Stimulated activated CD8-positive, alpha-beta memory T cell treated with anti-CD3 and anti-CD28 coated beads, Interleukin-7, amount 100 ng/mL, for 1 hour (primary cell): Measurements from ENCODE around the gene KSR1.
"Not testable (repeated sequence)": the region's sequence is repeated elsewhere in the genome, so short reads cannot be mapped to it uniquely, and the experiment has no call there.

Source experiments
- DNase-seq, 2 donors: peaks; one replicate each; pipeline ENCODE4 v3.0.0-alpha.2; 2020; ENCODE audit warnings: low read depth in 2 of 2

The KSR1 gene

GRCh38 chr17:27657620-27658019, 201.4 kb downstream of the KSR1 start:
- DNase-seq = no peak

GRCh38 chr17:27659683-27660082, 203.4 kb downstream of the KSR1 start:
- DNase-seq = no peak

- DNase-seq = no peak
Measured at GRCh38 chr17:27660436-27660835, 204.2 kb downstream of the KSR1 start.

- DNase-seq = no peak
Measured at GRCh38 chr17:27663936-27664605, 207.8 kb downstream of the KSR1 start.

- DNase-seq = no peak
Measured at GRCh38 chr17:27664606-27664965, 208.3 kb downstream of the KSR1 start.

GRCh38 chr17:27665549-27665948, 209.3 kb downstream of the KSR1 start:
- DNase-seq = no peak

GRCh38 chr17:27666270-27666669, 210.0 kb downstream of the KSR1 start:
- DNase-seq = not testable (repeated sequence)

GRCh38 chr17:27666831-27667560, 210.7 kb downstream of the KSR1 start:
- DNase-seq = no peak

GRCh38 chr17:27667656-27668487, 211.6 kb downstream of the KSR1 start:
- DNase-seq = no peak

GRCh38 chr17:27668488-27668823, 212.2 kb downstream of the KSR1 start:
- no peak for DNase-seq

GRCh38 chr17:27669136-27669535, 212.9 kb downstream of the KSR1 start:
- DNase-seq = no peak

- no peak for DNase-seq
Measured at GRCh38 chr17:27669850-27670249, 213.6 kb downstream of the KSR1 start.

- DNase-seq = no peak
Measured at GRCh38 chr17:27670791-27671590, 214.7 kb downstream of the KSR1 start.

GRCh38 chr17:27671591-27671910, 215.3 kb downstream of the KSR1 start:
- no peak for DNase-seq

- not testable (repeated sequence) for DNase-seq
Measured at GRCh38 chr17:27671977-27672480, 215.8 kb downstream of the KSR1 start.

GRCh38 chr17:27674335-27674734, 218.1 kb downstream of the KSR1 start:
- DNase-seq = no peak
